Chondrocyte (in vitro differentiated cells): Measurements from ENCODE around the gene KIF5A. TPM values are rescaled to one million over a fixed set of nuclear protein-coding genes. Genes with fewer than 3 reads are reported as not detected.
"Not testable (repeated sequence)": the region's sequence is repeated elsewhere in the genome, so short reads cannot be mapped to it uniquely, and the experiment has no call there.

Source experiments
- DNase-seq: peaks from one replicate; pipeline ENCODE4 v3.0.0; 2021; ENCODE audit warnings: mixed read lengths, low spot score
- H3K27ac Mint-ChIP-seq: one replicate; pipeline ENCODE4 v1.8.0; 2021; ENCODE audit warnings: mild to moderate bottlenecking, moderate library complexity, mixed read lengths; ENCODE audit not compliant: unreplicated experiment
- H3K27me3 Mint-ChIP-seq: 2 replicates; pipeline ENCODE4 v1.8.0; 2021; ENCODE audit warnings: low read depth, mixed read lengths
- H3K36me3 Mint-ChIP-seq: 2 replicates; pipeline ENCODE4 v1.8.0; 2021; ENCODE audit warnings: low read depth, mixed read lengths
- H3K4me1 Mint-ChIP-seq: 2 replicates; pipeline ENCODE4 v1.8.0; 2021; ENCODE audit warnings: low read depth, mild to moderate bottlenecking, mixed read lengths
- H3K4me3 Mint-ChIP-seq: one replicate; pipeline ENCODE4 v1.8.0; 2021; ENCODE audit warnings: mild to moderate bottlenecking, moderate library complexity, mixed read lengths; ENCODE audit not compliant: unreplicated experiment
- H3K9me3 Mint-ChIP-seq: 2 replicates; pipeline ENCODE4 v1.8.0; 2021; ENCODE audit warnings: low read depth, mixed read lengths
- total RNA-seq: library from RNA; stranded (reverse); gene quantifications from 3 replicates; pipeline ENCODE4 v1.2.1, GENCODE V29; 2021
- TF ChIP-seq, protein P1 (sequence below): fragments of 200-600 bp; sonication (generic); IDR thresholded peaks from 2 replicates; pipeline ENCODE4 v1.5.0; 2021; ENCODE audit warnings: antibody characterized with exemption, mild to moderate bottlenecking, moderate library complexity

The KIF5A gene
- total RNA-seq, 1 donor from 2014 or later: 3.5 TPM

DNA sequence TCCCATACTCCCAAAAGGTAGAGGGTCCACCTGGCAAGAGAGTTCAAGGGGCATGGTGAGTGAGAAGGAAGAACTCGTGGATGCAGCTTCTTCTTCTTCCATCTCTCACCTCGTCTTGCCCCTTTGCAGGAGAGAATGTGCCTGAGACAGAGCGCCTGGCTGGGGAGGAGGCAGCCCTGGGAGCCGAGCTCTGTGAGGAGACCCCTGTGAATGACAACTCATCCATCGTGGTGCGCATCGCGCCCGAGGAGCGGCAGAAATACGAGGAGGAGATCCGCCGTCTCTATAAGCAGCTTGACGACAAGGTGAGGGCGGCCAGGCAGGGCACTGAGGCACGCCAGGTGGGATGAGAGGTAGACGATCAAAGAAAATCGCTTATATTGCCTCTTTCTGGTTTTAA is 20.0 kb downstream of the KIF5A start:
- Mint-ChIP-seq H3K4me3 (no peak overlapping the region), H3K27ac (no peak overlapping the region), H3K27me3 (no peaks in the 10 kb centered on the region), H3K4me1 (no peaks in the 10 kb centered on the region), H3K9me3 (no peaks in the 10 kb centered on the region), H3K36me3 (peaks cover 31% of the 10 kb centered on the region)
- TF ChIP-seq, protein P1, sequence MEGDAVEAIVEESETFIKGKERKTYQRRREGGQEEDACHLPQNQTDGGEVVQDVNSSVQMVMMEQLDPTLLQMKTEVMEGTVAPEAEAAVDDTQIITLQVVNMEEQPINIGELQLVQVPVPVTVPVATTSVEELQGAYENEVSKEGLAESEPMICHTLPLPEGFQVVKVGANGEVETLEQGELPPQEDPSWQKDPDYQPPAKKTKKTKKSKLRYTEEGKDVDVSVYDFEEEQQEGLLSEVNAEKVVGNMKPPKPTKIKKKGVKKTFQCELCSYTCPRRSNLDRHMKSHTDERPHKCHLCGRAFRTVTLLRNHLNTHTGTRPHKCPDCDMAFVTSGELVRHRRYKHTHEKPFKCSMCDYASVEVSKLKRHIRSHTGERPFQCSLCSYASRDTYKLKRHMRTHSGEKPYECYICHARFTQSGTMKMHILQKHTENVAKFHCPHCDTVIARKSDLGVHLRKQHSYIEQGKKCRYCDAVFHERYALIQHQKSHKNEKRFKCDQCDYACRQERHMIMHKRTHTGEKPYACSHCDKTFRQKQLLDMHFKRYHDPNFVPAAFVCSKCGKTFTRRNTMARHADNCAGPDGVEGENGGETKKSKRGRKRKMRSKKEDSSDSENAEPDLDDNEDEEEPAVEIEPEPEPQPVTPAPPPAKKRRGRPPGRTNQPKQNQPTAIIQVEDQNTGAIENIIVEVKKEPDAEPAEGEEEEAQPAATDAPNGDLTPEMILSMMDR: no peak
- DNase-seq: no peak

DNA sequence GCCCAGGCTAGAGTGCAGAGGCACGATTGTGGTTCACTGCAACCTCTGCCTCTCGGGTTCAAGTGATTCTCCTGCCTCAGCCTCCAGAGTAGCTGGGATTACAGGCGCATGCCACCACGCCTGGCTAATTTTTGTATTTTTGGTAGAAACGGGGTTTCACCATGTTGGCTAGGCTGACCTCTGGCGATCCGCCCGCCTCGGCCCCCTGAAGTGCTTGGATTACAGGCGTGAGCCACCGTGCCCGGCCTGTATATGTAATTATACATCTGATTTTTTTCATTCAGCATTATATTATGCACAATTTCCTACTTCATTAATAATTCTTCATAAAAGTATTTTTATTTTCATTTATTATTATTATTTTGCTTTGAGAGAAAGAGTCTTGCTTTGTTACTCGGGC is 20.6 kb downstream of the KIF5A start:
- DNase-seq, H3K4me1 Mint-ChIP-seq, H3K9me3 Mint-ChIP-seq, H3K4me3 Mint-ChIP-seq, H3K27ac Mint-ChIP-seq, H3K27me3 Mint-ChIP-seq: not testable (repeated sequence)
- H3K36me3 Mint-ChIP-seq: peaks cover 33% of the 10 kb centered on the region

DNA sequence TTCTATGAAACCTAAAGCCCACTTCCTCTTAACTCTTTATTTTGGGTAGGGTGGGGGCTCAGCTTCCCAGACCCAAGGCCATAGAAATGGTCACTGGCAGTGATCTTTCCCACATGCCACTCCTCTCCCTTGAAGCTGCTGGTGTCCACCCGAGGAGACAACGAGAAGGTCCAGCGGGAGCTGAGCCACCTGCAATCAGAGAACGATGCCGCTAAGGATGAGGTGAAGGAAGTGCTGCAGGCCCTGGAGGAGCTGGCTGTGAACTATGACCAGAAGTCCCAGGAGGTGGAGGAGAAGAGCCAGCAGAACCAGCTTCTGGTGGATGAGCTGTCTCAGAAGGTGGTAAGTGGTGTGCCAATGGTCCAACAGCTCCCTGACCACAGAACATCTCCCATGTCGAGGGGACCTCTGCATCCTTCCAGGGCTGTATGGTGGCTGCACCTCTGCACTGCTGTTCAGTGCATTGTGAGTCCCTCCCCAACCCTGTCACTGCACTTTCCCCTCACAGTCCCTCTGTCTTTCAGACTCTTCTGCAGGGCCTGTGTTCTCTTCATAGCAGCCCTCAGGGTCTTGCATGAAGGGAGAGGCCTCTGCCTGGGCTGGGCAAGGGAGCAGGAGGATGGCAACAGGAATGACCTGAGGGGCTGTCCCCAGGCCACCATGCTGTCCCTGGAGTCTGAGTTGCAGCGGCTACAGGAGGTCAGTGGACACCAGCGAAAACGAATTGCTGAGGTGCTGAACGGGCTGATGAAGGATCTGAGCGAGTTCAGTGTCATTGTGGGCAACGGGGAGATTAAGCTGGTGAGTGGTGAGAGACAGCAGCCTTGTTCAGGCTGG is 22.3 kb downstream of the KIF5A start:
- Mint-ChIP-seq H3K27ac (no peak overlapping the region), H3K27me3 (no peaks in the 10 kb centered on the region)

DNA sequence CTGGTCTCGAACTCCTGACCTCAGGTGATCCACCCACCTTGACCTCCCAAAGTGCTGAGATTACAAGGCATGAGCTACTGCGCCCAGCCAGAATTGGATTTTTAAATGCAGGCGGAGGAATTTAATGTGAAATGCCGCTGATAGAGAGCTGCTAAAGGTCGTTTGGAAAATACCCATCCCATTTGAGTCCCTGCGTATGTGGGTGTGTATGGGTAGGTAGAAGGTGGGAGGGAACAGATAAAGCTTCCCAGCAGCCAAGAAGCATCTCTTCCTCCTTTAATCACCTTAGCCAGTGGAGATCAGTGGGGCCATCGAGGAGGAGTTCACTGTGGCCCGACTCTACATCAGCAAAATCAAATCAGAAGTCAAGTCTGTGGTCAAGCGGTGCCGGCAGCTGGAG is 25.0 kb downstream of the KIF5A start:
- Mint-ChIP-seq H3K27me3 (no peaks in the 10 kb centered on the region), H3K27ac (no peak overlapping the region), H3K36me3 (peaks cover 38% of the 10 kb centered on the region), H3K4me3 (no peak overlapping the region), H3K4me1 (no peaks in the 10 kb centered on the region), H3K9me3 (no peaks in the 10 kb centered on the region)
- no peak for DNase-seq
- TF ChIP-seq, protein P1: no peak

More for the DNA sequence above, 22.3 kb downstream of the KIF5A start:
- H3K4me1 Mint-ChIP-seq: no peaks in the 10 kb centered on the region
- peaks cover 45% of the 10 kb centered on the region for H3K36me3 Mint-ChIP-seq
- H3K9me3 Mint-ChIP-seq: no peaks in the 10 kb centered on the region
- no peak overlapping the region for H3K4me3 Mint-ChIP-seq
- TF ChIP-seq, protein P1: no peak
- DNase-seq: no peak

DNA sequence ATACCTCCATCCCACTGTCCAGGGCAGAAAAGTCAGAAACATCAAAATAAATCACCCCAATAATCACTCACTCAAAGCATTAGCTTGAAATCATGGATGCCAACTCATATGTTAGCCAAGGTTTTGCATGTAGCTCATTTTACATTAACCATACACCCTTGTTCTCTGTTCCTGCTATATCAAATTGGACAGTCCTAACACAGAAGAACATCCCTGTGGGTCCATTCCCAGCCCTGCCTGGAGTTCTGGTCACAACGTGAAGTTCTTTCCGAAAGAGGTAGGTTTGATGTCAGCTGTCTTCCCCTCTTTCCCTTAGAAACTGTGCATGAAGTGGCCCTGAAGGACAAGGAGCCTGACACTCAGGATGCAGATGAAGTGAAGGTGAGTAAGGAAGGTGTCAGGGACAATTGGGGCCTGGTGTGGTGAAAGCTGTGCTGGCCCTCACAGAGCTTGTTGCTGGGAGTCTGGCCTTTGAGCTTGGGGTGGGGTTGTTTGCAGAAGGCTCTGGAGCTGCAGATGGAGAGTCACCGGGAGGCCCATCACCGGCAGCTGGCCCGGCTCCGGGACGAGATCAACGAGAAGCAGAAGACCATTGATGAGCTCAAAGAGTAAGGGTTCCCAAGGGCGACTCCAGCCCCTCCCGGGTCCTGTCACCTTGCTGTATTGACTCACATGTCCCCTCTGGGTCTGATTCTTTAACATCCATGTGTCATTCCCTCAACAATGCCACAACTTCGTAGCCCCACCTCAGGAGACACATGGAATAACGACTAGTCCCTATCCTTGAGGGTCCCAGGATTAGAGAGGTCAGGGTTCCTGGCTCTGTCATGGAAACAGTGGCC is 26.1 kb downstream of the KIF5A start:
- H3K9me3 Mint-ChIP-seq: no peaks in the 10 kb centered on the region
- no peak for DNase-seq
- H3K4me1 Mint-ChIP-seq: no peaks in the 10 kb centered on the region
- H3K27me3 Mint-ChIP-seq: no peaks in the 10 kb centered on the region
- TF ChIP-seq, protein P1: no peak
- peaks cover 37% of the 10 kb centered on the region for H3K36me3 Mint-ChIP-seq
- H3K4me3 Mint-ChIP-seq: no peak overlapping the region
- no peak overlapping the region for H3K27ac Mint-ChIP-seq
